K562 (cell line): Measurements from ENCODE around the gene RAD23B. TPM values are rescaled to one million over a fixed set of nuclear protein-coding genes. Genes with fewer than 3 reads are reported as not detected.

Source experiments
- BMI1 ChIP-seq: fragments of 150-350 bp; IDR thresholded peaks from 2 replicates; pipeline ENCODE4 v1.6.1; 2014; ENCODE audit warnings: low read length
- CSDE1 ChIP-seq, 2 experiments: fragments of 450-650 bp; IDR thresholded peaks; 2 replicates each; pipeline ENCODE4 v1.6.1; 2016; ENCODE audit warnings: mild to moderate bottlenecking in 1 of 2
- HLTF ChIP-seq: fragments of 450-650 bp; IDR thresholded peaks from 2 replicates; pipeline ENCODE4 v1.6.1; 2016
- HNRNPH1 ChIP-seq: fragments of 200-400 bp; formaldehyde crosslinking; optimal IDR thresholded peaks from 2 replicates; pipeline ENCODE3; 2017; ENCODE audit warnings: low read depth, mild to moderate bottlenecking, low read length, moderate library complexity
- KLF13 ChIP-seq: fragments of 450-650 bp; IDR thresholded peaks from 2 replicates; pipeline ENCODE4 v1.6.1; 2016; ENCODE audit warnings: missing genetic modification characterization, low read depth, mild to moderate bottlenecking, missing compliant biosample characterization, moderate library complexity, borderline replicate concordance
- MCM5 ChIP-seq: fragments of 450-650 bp; IDR thresholded peaks from 2 replicates; pipeline ENCODE4 v1.6.1; 2016; ENCODE audit warnings: low read depth
- NR2C1 ChIP-seq, 2 experiments: fragments of 450-650 bp; IDR thresholded peaks; 2 replicates each; pipeline ENCODE4 v1.6.1; 2017; ENCODE audit warnings: mild to moderate bottlenecking in 2 of 2, antibody characterized with exemption in 1 of 2, inconsistent platforms in 1 of 2, missing compliant biosample characterization in 1 of 2, missing genetic modification characterization in 1 of 2
- PHB2 ChIP-seq: fragments of 450-650 bp; IDR thresholded peaks from 2 replicates; pipeline ENCODE4 v1.6.1; 2017; ENCODE audit warnings: low read depth
- SRSF9 ChIP-seq: fragments of 200-400 bp; formaldehyde crosslinking; IDR thresholded peaks from 2 replicates; pipeline ENCODE4 v1.6.1; 2017; ENCODE audit warnings: low read depth, low read length, borderline replicate concordance
- TCF7 ChIP-seq: sonication (generic); IDR thresholded peaks from 2 replicates; pipeline ENCODE4 v1.6.1; 2016; ENCODE audit warnings: antibody characterized with exemption, borderline replicate concordance
- polyA plus RNA-seq, 8 experiments: library from polyadenylated mRNA; depleted of rRNA in 4 of 8; stranded (reverse) in 5 of 8; unstranded in 3 of 8; fragments of >200 nt; fragmentation: Nextera tagmentation in 2 of 8; fragmentation: Illumina TruSeq in 1 of 8; extraction: Ambion mirVana in 2 of 8; extraction: Trizol in 1 of 8; gene quantifications; 2 replicates each; pipeline versions ENCODE4 v1.2.1 to v1.2.3, GENCODE V29; 2011 to 2014; ENCODE audit warnings: inconsistent platforms in 1 of 8, missing spikeins in 1 of 8
- total RNA-seq, 7 experiments: library from RNA; depleted of rRNA in 6 of 7; stranded (reverse); fragments of >200 nt in 6 of 7; fragmentation: Illumina TruSeq in 2 of 7; extraction: Trizol in 2 of 7; gene quantifications; 2 replicates each; pipeline versions ENCODE4 v1.2.1 to v1.2.3, GENCODE V29; 2011 to 2021; ENCODE audit warnings: low replicate concordance in 1 of 7
- TF ChIP-seq, protein P1 (sequence below): sonication (generic); formaldehyde crosslinking; IDR thresholded peaks from 2 replicates; pipeline ENCODE4 v1.8.1; 2022; ENCODE audit warnings: missing genetic modification reagents
- TF ChIP-seq, protein P2 (sequence below): IDR thresholded peaks from 2 replicates; pipeline ENCODE4 v1.6.1; 2011; ENCODE audit not compliant: insufficient read length; ENCODE audit errors: extremely low read depth
- TF ChIP-seq, protein P3 (sequence below): IDR thresholded peaks from 2 replicates; pipeline ENCODE4 v1.6.1; 2012; ENCODE audit warnings: low read depth, low read length, improper control_type of control experiment, borderline replicate concordance
- TF ChIP-seq, protein P4 (sequence below): fragments of 250-450 bp; sonication (Bioruptor Pico); IDR thresholded peaks from 2 replicates; pipeline ENCODE4 v1.5.0; 2021
- TF ChIP-seq, protein P5 (sequence below): fragments of 450-650 bp; formaldehyde crosslinking; IDR thresholded peaks from 2 replicates; pipeline ENCODE4 v1.4.0; 2020; ENCODE audit warnings: mild to moderate bottlenecking, moderate library complexity
- TF ChIP-seq, protein P6 (sequence below): fragments of 450-650 bp; IDR thresholded peaks from 2 replicates; pipeline ENCODE4 v1.6.1; 2016; ENCODE audit warnings: low read depth, mild to moderate bottlenecking, moderate library complexity
- TF ChIP-seq, protein P7 (sequence below): sonication (generic); formaldehyde crosslinking; IDR thresholded peaks from 2 replicates; pipeline ENCODE4 v1.8.0; 2023; ENCODE audit warnings: mild to moderate bottlenecking, missing genetic modification reagents

Gene RAD23B
- total and polyA plus RNA-seq, 9 of the 15 experiments (the other 6 are each of a cell fraction or from before 2014, with no cell fraction given), result 14.5 to 184 (median 114) TPM

DNA sequence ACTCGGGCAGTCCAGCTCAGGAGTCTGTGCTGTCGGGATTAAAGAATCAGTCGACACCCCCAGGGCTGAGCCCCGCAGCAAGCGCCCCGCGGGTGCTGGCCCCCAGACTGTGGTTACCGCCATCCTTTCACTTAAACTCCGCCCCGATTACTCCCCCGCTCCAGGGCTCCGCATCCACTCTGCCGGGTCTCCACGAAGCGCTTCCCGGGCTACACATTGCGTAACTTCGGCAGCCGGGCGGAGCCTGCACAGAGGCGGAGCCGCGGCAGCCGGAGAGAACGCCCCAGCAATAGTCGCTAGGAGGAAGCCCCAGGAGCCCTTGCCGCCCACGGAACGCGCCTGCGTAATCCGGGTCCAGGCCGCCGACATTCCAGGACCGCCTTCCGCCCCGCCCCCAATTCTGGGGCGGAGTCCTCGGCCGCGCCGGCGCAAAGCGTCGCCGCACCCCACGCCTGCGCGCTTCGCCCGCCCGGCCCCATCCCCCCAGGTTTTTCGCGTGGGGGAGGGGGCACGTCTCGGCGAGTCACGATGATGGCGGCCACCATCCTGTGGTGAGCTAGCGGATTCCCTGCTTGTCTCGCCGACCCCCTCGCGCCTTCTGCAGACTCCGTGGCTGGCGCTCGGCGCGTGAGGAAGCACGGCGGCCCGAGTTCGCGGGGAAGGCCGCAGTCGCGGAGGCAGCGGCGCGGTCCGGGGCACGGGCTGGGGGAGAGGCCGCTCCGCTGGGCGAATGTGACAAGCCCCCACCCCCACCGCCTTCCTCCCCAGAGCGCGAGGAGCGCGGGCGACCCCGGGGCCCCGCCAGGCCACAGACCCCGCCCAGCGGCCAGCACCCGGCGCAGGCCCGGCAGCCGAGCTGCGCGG is at the start of gene RAD23B (continued):
- TF ChIP-seq, protein P1, sequence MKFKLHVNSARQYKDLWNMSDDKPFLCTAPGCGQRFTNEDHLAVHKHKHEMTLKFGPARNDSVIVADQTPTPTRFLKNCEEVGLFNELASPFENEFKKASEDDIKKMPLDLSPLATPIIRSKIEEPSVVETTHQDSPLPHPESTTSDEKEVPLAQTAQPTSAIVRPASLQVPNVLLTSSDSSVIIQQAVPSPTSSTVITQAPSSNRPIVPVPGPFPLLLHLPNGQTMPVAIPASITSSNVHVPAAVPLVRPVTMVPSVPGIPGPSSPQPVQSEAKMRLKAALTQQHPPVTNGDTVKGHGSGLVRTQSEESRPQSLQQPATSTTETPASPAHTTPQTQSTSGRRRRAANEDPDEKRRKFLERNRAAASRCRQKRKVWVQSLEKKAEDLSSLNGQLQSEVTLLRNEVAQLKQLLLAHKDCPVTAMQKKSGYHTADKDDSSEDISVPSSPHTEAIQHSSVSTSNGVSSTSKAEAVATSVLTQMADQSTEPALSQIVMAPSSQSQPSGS, result no peak
- TF ChIP-seq, protein P2, sequence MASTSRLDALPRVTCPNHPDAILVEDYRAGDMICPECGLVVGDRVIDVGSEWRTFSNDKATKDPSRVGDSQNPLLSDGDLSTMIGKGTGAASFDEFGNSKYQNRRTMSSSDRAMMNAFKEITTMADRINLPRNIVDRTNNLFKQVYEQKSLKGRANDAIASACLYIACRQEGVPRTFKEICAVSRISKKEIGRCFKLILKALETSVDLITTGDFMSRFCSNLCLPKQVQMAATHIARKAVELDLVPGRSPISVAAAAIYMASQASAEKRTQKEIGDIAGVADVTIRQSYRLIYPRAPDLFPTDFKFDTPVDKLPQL, result no peak
- TF ChIP-seq TCF7, result no peak
- TF ChIP-seq CSDE1 (IDR thresholded peaks at IDR 0.05), result no peak; a peak in 1 of 4 replicates
- no peak; the same call in 1 of the 2 replicates for TF ChIP-seq BMI1
- TF ChIP-seq, protein P3, sequence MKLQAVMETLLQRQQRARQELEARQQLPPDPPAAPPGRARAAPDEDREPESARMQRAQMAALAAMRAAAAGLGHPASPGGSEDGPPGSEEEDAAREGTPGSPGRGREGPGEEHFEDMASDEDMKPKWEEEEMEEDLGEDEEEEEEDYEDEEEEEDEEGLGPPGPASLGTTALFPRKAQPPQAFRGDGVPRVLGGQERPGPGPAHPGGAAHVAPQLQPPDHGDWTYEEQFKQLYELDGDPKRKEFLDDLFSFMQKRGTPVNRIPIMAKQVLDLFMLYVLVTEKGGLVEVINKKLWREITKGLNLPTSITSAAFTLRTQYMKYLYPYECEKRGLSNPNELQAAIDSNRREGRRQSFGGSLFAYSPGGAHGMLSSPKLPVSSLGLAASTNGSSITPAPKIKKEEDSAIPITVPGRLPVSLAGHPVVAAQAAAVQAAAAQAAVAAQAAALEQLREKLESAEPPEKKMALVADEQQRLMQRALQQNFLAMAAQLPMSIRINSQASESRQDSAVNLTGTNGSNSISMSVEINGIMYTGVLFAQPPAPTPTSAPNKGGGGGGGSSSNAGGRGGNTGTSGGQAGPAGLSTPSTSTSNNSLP, result no peak
- TF ChIP-seq, protein P4, sequence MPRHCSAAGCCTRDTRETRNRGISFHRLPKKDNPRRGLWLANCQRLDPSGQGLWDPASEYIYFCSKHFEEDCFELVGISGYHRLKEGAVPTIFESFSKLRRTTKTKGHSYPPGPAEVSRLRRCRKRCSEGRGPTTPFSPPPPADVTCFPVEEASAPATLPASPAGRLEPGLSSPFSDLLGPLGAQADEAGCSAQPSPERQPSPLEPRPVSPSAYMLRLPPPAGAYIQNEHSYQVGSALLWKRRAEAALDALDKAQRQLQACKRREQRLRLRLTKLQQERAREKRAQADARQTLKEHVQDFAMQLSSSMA, result peak; percentile 26; the same call in 1 of the 2 replicates
- no peak for TF ChIP-seq PHB2
- TF ChIP-seq NR2C1 (IDR thresholded peaks at IDR 0.05), result no peak
- TF ChIP-seq NR2C1 (tag; IDR thresholded peaks at IDR 0.05), result no peak
- no peak for TF ChIP-seq KLF13
- TF ChIP-seq SRSF9, result no peak
- TF ChIP-seq HNRNPH1, result no peak
- TF ChIP-seq, protein P5, sequence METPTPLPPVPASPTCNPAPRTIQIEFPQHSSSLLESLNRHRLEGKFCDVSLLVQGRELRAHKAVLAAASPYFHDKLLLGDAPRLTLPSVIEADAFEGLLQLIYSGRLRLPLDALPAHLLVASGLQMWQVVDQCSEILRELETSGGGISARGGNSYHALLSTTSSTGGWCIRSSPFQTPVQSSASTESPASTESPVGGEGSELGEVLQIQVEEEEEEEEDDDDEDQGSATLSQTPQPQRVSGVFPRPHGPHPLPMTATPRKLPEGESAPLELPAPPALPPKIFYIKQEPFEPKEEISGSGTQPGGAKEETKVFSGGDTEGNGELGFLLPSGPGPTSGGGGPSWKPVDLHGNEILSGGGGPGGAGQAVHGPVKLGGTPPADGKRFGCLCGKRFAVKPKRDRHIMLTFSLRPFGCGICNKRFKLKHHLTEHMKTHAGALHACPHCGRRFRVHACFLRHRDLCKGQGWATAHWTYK (CRISPR knock-in tag), result peak; percentile 55; the same call in 1 of the 2 replicates
- TF ChIP-seq, protein P6, sequence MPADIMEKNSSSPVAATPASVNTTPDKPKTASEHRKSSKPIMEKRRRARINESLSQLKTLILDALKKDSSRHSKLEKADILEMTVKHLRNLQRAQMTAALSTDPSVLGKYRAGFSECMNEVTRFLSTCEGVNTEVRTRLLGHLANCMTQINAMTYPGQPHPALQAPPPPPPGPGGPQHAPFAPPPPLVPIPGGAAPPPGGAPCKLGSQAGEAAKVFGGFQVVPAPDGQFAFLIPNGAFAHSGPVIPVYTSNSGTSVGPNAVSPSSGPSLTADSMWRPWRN, result no peak
- no peak for TF ChIP-seq HLTF
- TF ChIP-seq, protein P7, sequence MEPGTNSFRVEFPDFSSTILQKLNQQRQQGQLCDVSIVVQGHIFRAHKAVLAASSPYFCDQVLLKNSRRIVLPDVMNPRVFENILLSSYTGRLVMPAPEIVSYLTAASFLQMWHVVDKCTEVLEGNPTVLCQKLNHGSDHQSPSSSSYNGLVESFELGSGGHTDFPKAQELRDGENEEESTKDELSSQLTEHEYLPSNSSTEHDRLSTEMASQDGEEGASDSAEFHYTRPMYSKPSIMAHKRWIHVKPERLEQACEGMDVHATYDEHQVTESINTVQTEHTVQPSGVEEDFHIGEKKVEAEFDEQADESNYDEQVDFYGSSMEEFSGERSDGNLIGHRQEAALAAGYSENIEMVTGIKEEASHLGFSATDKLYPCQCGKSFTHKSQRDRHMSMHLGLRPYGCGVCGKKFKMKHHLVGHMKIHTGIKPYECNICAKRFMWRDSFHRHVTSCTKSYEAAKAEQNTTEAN (CRISPR knock-in tag), result no peak
- no peak for TF ChIP-seq MCM5
